Activated B cell treated with CpG ODN at 0.5 μM for 24 hours (primary cell): ENCODE measurements around the gene ANXA2R. TPM values are rescaled to one million over a fixed set of nuclear protein-coding genes. Genes with fewer than 3 reads are reported as not detected.
"Not testable (repeated sequence)": the region's sequence is repeated elsewhere in the genome, so short reads cannot be mapped to it uniquely, and the experiment has no call there.

Experiments
- ATAC-seq: fragments of 200-7000 bp; cut with Tn5 transposase; one replicate; pipeline ENCODE4 v1.10.0; 2021; ENCODE audit warnings: low read depth, mild to moderate bottlenecking, moderate library complexity
- CTCF ChIA-PET: fragments of 350-600 bp; sonication (Branson Sonifier 250); formaldehyde crosslinking; loops from one replicate; lab custom pipeline; 2021; ENCODE audit warnings: antibody characterized with exemption; lab: Charles Lee
- POLR2A ChIA-PET: fragments of 350-600 bp; sonication (Branson Sonifier 250); formaldehyde crosslinking; loops from one replicate; lab custom pipeline; 2021; ENCODE audit warnings: antibody characterized with exemption; lab: Charles Lee
- DNase-seq: peaks from one replicate; pipeline ENCODE4 v3.0.0; 2022
- H3K27ac Mint-ChIP-seq: one replicate; pipeline ENCODE4 v1.8.0; 2020; ENCODE audit warnings: mixed read lengths
- H3K27me3 Mint-ChIP-seq: one replicate; pipeline ENCODE4 v1.8.0; 2021; ENCODE audit warnings: mixed read lengths
- H3K36me3 Mint-ChIP-seq: one replicate; pipeline ENCODE4 v1.8.0; 2021; ENCODE audit warnings: low read depth, mixed read lengths
- H3K4me1 Mint-ChIP-seq: one replicate; pipeline ENCODE4 v1.8.0; 2021; ENCODE audit warnings: mixed read lengths
- H3K4me3 Mint-ChIP-seq: one replicate; pipeline ENCODE4 v1.8.0; 2020; ENCODE audit warnings: mild to moderate bottlenecking, mixed read lengths
- H3K9me3 Mint-ChIP-seq: one replicate; pipeline ENCODE4 v1.8.0; 2020; ENCODE audit warnings: mixed read lengths
- intact Hi-C: fragments of 100-400 bp; cut with micrococcal nuclease; formaldehyde crosslinking; loops from one replicate; pipeline ENCODE4 v1.15.1; 2024
- total RNA-seq: library from RNA; stranded (reverse); gene quantifications from 2 replicates; pipeline ENCODE4 v1.2.3, GENCODE V29; 2022
- TF ChIP-seq, protein P1 (sequence below): fragments of 200-600 bp; IDR thresholded peaks from one replicate; pipeline ENCODE4 v1.8.0; 2022; ENCODE audit warnings: antibody characterized with exemption, mild to moderate bottlenecking

ANXA2R gene, protein sequence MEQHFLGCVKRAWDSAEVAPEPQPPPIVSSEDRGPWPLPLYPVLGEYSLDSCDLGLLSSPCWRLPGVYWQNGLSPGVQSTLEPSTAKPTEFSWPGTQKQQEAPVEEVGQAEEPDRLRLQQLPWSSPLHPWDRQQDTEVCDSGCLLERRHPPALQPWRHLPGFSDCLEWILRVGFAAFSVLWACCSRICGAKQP
- 6.7 and 7.9 TPM in 2 replicates for total RNA-seq

- TF ChIP-seq, protein P1, sequence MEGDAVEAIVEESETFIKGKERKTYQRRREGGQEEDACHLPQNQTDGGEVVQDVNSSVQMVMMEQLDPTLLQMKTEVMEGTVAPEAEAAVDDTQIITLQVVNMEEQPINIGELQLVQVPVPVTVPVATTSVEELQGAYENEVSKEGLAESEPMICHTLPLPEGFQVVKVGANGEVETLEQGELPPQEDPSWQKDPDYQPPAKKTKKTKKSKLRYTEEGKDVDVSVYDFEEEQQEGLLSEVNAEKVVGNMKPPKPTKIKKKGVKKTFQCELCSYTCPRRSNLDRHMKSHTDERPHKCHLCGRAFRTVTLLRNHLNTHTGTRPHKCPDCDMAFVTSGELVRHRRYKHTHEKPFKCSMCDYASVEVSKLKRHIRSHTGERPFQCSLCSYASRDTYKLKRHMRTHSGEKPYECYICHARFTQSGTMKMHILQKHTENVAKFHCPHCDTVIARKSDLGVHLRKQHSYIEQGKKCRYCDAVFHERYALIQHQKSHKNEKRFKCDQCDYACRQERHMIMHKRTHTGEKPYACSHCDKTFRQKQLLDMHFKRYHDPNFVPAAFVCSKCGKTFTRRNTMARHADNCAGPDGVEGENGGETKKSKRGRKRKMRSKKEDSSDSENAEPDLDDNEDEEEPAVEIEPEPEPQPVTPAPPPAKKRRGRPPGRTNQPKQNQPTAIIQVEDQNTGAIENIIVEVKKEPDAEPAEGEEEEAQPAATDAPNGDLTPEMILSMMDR: peak; percentile 39
- CTCF ChIA-PET: interaction anchor here (0.5 to 4.5 kb wide), 18 partner anchors 12 to 444 kb away, joined by 3 to 89 read pairs (median 18); no protein-coding TSS in a partner anchor
- peaks cover 19% of the 10 kb centered on the region for H3K36me3 Mint-ChIP-seq
Observed at GRCh38 chr5:43040287-43041098, at the start of gene ANXA2R. Gene ANXA2R (minus strand): TSS chr5:43040319. CDS start chr5:43040046, 273 bp downstream.

GRCh38 chr5:43086118-43086908 lies 46.2 kb upstream of the ANXA2R start:
- H3K4me1 Mint-ChIP-seq, intact Hi-C loops, H3K27me3 Mint-ChIP-seq, H3K4me3 Mint-ChIP-seq, CTCF ChIA-PET, H3K27ac Mint-ChIP-seq, POLR2A ChIA-PET, ATAC-seq, DNase-seq, H3K9me3 Mint-ChIP-seq: not testable (repeated sequence)
- H3K36me3 Mint-ChIP-seq: peaks cover 17% of the 10 kb centered on the region

More at GRCh38 chr5:43040287-43041098, at the start of gene ANXA2R:
- POLR2A ChIA-PET: interaction anchor here (0.6 to 9.9 kb wide), 19 partner anchors 21 to 1136 kb away, joined by 3 to 475 read pairs (median 18); partner anchors contain the start of genes HMGCS1, NNT, RIMOC1 and TMEM267
- DNase-seq (peak; percentile 78), ATAC-seq (peak; percentile 62)
- peak within 1 kb of the TSS; percentile 98 for H3K27ac Mint-ChIP-seq
- H3K4me1 Mint-ChIP-seq: peaks cover 53% of the 10 kb centered on the region
- no peaks in the 10 kb centered on the region for H3K9me3 Mint-ChIP-seq
- peak within 1 kb of the TSS; percentile 96 for H3K4me3 Mint-ChIP-seq
- intact Hi-C loops: loop anchor here (1.0 to 2.0 kb wide), 8 partner anchors 20 to 1115 kb away; partner anchors contain the start of genes FBXO4, HMGCS1 and NIM1K
- H3K27me3 Mint-ChIP-seq: no peaks in the 10 kb centered on the region

DNA sequence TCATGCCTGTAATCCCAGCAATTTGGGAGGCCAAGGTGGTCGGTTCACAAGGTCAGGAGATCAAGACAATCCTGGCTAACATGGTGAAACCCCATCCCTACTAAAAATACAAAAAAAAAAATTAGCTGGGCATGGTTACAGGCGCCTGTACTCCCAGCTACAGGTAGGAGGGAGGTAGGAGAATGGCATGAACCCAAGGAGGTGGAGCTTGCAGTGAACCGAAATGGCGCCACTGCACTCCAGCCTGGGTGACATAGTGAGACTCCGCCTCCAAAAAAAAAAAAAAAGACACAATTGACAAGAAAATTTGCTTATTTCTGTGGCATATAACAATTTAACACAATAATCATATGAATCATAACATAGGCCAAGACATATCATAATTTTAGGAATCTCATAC lies 45.3 kb upstream of the ANXA2R start:
- no peak for ATAC-seq
- peaks cover 23% of the 10 kb centered on the region for H3K36me3 Mint-ChIP-seq
- H3K27ac Mint-ChIP-seq: no peak overlapping the region
- no peak overlapping the region for H3K4me3 Mint-ChIP-seq
- H3K4me1 Mint-ChIP-seq: no peaks in the 10 kb centered on the region
- H3K27me3 Mint-ChIP-seq: no peaks in the 10 kb centered on the region
- no peak for DNase-seq
- intact Hi-C loops: no loop called here
- TF ChIP-seq, protein P1: no peak
- H3K9me3 Mint-ChIP-seq: no peaks in the 10 kb centered on the region
- ChIA-PET POLR2A (no interaction called here), CTCF (interaction anchor here (1.0 kb wide), 1 partner anchor 22 kb away, joined by 4 read pairs; no protein-coding TSS in a partner anchor)

DNA sequence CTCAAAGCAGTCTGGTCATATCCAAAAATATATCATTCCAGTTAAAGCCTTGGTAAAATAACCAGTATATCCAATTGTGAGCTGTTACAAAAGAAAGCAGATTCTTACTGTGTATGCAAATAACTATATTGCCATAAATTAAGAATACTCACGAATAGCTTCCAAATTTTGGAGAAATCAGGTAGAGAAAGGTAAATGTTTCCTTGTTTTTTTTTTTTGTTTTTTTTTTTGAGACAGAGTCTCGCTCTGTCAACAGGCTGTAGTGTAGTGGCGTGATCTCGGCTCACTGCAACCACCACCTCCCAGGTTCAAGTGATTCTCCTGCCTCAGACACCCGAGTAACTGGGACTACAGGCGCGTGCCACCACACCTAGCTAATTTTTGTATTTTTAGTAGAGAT lies 44.3 kb upstream of the ANXA2R start:
- CTCF ChIA-PET: not testable (repeated sequence)

GRCh38 chr5:43081345-43081744 lies 41.2 kb upstream of the ANXA2R start:
- not testable (repeated sequence) for H3K4me1 Mint-ChIP-seq

More for the DNA sequence above, 44.3 kb upstream of the ANXA2R start:
- H3K4me3 Mint-ChIP-seq, H3K27me3 Mint-ChIP-seq, H3K9me3 Mint-ChIP-seq, intact Hi-C loops, DNase-seq, H3K4me1 Mint-ChIP-seq, ATAC-seq, H3K27ac Mint-ChIP-seq, POLR2A ChIA-PET: not testable (repeated sequence)
- H3K36me3 Mint-ChIP-seq: peaks cover 24% of the 10 kb centered on the region

DNA sequence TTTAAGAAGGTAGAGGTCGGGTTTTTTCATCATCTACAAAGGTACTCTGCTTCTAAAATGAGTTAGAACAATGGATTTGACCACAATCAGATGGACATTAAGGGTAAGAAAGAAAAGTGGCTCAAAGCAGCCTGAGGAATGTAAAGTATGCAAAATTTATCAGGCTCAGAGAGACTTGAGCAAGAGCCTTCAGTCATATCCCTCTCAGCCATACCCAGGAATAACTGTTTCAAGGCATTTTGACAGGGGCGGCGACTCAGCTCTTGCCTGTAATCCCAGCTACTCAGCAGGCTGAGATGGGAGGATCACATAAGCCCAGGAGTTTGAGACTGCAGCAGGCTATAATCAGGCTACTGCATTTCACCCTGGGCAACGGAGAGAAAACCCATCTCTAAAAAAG lies 38.8 kb upstream of the ANXA2R start:
- Mint-ChIP-seq H3K27me3 (no peaks in the 10 kb centered on the region), H3K9me3 (no peaks in the 10 kb centered on the region), H3K36me3 (peaks cover 45% of the 10 kb centered on the region), H3K27ac (no peak overlapping the region), H3K4me3 (no peak overlapping the region), H3K4me1 (peaks cover 6% of the 10 kb centered on the region)
- intact Hi-C loops: no loop called here
- TF ChIP-seq, protein P1: no peak
- CTCF ChIA-PET: no interaction called here
- ATAC-seq (no peak), DNase-seq (no peak)
- POLR2A ChIA-PET: interaction anchor here (0.6 to 0.7 kb wide), 2 partner anchors 42 to 93 kb away, joined by 3 read pairs; no protein-coding TSS in a partner anchor

More at GRCh38 chr5:43081345-43081744, 41.2 kb upstream of the ANXA2R start:
- H3K36me3 Mint-ChIP-seq: peaks cover 41% of the 10 kb centered on the region
- CTCF ChIA-PET, H3K4me3 Mint-ChIP-seq, H3K27ac Mint-ChIP-seq, intact Hi-C loops, DNase-seq, H3K9me3 Mint-ChIP-seq, ATAC-seq, H3K27me3 Mint-ChIP-seq: not testable (repeated sequence)
- POLR2A ChIA-PET: interaction anchor here (0.7 kb wide), 1 partner anchor 40 kb away, joined by 4 read pairs; no protein-coding TSS in a partner anchor

- H3K9me3 Mint-ChIP-seq, DNase-seq, H3K4me3 Mint-ChIP-seq, ATAC-seq, intact Hi-C loops, H3K27ac Mint-ChIP-seq, H3K27me3 Mint-ChIP-seq, H3K4me1 Mint-ChIP-seq, CTCF ChIA-PET, POLR2A ChIA-PET: not testable (repeated sequence)
- peaks cover 48% of the 10 kb centered on the region for H3K36me3 Mint-ChIP-seq
Observed at GRCh38 chr5:43077446-43078191, 37.5 kb upstream of the ANXA2R start.
